Hippocampal formation (tissue), 2 donors: Measurements from ENCODE around the gene TNNC2.
"Not testable (repeated sequence)": the region's sequence is repeated elsewhere in the genome, so short reads cannot be mapped to it uniquely, and the experiment has no call there.

ENCODE experiments used
- DNase-seq, 2 donors: peaks; one replicate each; lab custom pipeline; 2025; lab: John Stamatoyannopoulos, UW

TNNC2 gene

DNA sequence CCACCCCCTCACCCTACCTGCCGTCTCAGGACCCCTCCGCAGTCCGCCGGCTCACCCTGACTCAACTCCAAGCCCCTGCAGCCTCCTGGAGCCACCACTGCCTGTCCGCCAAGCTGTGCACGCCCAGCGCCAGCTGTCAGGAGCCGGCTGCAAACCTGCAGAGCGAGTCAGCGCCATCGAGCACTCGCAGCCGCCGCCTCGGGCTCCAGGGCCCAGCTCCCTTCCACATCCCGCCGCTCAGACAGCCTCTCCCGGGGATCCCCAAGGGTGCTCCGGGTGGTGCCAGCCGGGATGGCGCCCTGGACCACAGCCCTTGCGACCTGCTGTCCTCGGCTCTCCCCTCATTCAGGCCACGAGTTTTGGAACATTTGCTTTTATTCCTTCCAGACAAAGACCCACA is 4.3 kb downstream of the TNNC2 start:
- DNase-seq, result no peak

DNA sequence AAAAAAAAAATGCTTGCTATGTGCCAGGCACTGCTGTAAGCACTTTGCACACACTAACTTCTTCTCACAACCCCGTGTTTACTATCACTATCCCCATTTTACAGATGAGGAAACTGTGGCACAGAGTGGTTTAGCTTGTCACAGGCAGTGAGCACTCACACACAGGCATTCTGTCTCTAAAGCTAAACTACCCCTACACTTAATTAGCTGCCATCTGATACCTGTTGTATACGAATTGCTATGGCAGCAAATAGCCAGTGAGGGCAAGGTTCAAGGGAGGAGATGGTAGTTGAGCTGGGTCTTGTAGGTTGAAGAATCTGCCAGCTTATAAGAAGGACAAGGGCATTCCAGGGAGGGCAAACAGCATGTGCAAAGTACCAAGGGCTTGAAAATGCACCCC is 5.2 kb downstream of the TNNC2 start:
- DNase-seq, result no peak

DNA sequence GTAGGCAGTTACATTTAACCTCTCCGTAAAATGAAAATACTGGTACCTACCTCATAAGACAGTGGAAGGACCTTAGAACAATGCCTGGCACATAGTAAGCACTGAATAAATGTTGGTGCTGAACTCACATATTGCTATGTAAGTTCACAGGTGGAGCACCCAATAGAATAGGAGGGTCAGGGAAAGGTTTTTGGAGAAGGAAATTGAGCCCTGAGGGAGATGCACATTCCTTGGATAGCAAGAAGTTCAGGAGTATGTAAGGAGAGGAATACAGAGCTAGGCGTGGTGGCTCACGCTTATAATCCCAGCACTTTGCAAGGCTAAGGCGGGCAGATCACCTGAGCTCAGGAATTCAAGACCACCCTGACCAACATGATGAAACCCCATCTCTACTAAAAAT is 7.6 kb downstream of the TNNC2 start:
- no peak for DNase-seq

DNA sequence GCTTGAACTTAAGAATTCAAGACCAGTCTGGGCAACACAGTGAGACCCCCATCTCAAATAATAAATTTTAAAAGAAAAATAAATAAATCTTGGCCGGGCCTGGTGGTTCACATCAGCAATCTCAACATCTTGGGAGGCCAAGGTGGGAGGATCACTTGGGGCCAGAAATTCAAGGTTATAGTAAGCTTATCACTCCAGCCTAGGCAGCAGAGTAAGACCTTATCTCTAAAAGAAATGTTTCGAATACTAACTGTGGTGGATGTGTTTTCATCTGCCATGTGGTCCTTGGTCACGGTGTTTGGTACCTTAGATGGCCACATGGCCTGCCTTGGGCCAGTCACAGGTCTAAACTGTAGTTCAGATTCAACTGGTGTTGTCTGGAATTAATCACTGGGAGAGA is 8.9 kb downstream of the TNNC2 start:
- no peak for DNase-seq

DNA sequence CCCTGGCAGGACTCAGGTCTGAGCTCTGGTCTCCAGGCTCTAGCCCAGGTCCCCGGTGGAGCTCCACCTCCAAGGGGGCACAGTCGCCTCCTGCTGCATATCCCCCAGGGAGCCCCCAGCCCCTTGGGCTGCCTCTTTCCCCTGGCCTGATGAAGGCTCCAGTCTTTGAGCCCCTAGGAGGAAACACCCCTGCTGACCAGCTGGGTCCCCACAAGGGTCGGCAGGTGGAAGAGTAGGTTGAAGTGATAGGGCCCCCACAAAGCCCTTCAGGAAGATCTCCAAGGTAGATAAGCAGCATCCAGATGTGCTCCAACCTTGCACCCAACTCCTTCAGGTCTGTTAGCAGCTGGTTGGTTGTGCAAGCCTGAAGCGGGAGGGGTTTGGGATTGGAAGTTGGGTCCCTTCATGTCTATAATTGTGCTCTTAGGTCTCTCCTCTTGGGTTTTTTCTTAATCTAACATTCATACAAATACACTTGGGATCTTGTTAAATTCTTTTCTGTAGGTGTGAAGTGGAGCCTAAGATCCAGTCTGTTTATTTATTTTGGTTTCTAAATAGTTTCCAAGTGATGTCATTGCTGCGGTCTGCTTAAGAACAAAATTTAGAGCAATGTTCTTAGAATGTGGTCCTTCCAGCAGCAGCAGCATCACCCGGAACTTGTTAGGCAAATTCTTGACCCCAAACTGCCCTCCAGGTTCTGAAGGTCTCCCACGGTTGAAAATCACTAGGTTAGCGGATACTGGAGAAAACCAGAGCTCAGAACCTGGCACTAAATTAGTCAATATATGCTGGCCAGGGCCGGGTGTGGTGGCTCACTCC is 9.5 kb downstream of the TNNC2 start:
- no peak for DNase-seq

DNA sequence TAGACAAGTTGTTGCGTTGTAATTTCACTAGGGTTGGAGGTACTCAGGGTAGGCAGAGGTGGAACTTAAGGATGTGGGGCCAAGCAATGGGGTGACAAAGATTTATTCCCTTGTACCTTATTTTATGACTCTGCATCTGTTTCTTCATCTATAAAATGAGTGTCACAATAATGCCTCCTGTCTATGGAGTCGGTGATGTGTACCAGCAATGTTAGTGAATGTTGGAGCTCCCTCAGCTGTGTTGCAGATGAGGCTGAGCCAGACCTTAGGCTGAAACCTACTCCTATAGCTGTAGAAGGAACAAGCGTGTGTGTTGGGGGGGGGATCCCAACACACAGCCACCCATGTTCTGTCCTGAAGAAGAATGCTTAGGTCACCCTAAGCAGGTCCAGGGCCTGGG is 10.2 kb downstream of the TNNC2 start:
- no peak for DNase-seq

DNA sequence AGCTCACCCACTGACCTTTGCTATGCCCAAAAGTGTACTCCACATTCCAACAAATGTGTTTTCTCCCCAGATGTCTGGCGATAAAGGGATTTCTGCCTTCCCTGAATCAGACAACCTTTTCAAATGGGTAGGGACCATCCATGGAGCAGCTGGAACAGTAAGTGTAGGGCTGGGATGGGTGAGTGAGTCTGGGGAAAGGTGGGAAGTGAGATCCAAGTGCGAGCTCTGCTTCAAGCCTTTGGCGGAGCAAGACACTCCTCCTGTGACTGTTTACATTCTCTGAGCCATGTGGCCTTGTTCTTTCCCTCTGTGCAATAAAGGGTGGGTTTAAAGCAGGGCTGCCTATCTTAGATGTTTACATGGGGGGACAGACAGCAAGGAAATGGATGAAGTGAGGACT is 12.8 kb downstream of the TNNC2 start:
- no peak for DNase-seq

DNA sequence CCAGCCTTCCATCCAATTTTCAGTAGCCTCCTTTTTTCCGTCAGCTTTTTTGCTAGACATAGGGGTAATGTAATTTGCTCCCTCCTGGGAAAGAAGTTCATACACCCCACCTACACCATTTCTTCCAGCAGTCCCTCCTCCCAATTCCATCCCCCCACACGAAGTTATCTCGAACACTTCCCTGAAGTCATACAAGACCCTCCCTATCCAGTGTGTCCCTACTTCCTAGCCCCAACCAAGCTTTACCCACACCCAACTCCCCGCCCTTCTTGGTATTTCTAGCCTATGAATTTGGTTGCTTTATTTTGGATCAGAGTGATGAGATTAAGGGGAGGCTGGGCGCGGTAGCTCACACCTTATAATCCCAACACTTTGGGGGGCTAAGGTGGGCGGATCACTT is 13.6 kb downstream of the TNNC2 start:
- no peak for DNase-seq

DNA sequence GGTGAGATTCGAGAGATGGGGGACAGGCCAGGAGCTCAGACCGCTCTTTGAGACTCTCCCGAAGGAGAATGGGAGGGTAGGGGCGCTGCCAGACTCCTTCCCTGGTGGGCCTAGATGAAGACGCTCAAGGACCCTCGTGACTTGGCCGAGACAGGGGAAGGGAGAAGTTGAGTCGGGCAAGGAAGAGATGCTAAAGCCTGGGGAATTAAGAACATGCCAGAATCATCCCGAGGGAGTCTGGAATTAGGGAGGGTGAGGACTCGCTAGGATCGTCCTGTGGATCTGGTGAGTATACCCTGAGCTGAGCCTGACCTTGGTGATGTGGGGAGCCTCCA is 14.1 kb downstream of the TNNC2 start:
- DNase-seq, result no peak

DNA sequence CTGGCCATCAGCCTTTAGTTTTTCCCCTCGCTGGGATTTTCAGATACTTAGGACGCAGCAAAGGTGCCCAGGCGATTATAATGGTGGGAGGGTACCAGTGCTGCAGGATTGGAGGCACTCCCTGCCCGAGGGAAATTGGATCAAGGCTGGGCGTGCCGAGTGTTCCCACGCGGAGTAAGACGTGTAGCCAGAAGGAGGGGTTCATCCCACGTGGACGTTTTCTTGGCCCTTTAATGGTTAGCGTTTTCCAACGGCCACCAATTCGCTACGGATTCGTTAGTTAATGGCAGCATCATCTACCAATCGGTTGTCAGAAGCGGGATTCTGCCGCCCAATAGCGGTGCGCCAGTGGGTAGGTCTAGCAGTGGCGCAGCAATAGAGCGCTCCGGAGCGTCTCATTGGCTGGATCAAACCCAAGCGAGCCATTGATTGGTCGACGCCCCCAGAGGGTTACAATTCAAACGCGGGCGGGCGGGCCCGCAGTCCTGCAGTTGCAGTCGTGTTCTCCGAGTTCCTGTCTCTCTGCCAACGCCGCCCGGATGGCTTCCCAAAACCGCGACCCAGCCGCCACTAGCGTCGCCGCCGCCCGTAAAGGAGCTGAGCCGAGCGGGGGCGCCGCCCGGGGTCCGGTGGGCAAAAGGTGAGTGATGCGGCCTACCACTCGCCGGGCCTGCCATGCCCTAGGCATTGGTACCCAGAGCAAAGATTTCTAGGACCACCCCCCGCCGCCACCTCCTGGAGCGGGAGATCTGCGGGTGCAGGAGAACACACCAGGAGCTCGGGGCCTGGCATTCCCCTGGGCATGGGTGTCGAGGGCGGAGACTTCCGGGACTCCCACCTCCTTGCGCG is 14.7 kb downstream of the TNNC2 start, which contains the start of gene UBE2C:
Gene UBE2C, plus strand, starts transcription at position 488 of the 849 bp plus-strand sequence. Its CDS starts 52 bp downstream, at position 540.
- peak; percentile 96 to 97 for DNase-seq

DNA sequence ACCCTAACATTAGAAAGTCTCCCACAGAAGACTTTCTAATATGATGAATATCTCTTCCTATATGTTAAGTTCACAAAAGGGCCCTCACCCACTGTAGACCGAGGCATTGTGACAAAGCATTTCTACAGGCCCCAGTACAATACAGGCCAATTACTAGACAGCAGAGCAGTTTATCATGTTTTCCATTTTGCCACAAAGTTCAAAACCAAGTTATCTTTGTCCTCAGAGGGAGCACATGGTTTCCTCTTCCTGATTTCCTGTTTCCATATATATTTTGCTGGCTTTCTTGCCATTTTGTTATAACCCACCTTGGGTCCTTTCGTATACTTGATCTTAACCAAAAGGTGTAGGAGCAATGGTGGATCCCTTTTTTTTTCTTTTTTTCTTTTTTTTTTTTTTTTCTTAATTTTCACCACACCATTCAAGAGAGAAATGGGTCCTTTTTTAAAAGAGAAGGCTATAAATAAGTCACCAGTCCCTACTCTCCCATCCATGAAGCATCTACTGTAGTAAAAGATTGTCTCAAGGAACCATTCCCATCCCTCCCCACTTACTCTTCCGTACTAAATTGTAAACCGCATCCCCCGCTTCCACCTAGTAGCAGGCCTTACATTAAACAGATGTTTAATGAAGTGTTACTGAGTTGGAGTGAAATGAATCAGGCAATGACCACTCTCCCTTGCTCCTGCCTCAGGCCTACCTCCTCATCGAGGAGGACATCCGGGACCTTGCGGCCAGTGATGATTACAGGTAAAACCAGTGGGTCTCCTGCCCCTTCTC is 16.7 kb downstream of the TNNC2 start:
- DNase-seq, result no peak

DNA sequence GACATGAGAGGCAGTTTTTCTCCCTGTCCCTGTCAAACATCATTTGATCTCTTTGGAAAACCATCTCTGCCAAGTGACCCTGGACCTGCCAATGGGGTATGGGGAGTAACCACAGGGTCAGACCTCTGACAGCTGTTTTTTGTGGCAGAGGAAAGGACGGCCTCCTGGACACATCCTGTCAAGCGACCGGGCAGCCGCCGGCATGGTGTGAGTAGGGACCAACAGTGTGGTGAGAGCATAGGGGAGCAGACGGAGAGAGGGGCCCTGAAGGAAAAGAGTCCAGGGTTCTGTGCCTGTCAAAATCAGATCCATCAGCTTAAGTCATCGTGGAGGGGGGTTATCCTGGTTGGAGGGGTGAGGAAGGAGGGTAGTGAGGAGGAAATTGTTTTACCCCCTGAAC is 25.3 kb downstream of the TNNC2 start:
- DNase-seq, result no peak

DNA sequence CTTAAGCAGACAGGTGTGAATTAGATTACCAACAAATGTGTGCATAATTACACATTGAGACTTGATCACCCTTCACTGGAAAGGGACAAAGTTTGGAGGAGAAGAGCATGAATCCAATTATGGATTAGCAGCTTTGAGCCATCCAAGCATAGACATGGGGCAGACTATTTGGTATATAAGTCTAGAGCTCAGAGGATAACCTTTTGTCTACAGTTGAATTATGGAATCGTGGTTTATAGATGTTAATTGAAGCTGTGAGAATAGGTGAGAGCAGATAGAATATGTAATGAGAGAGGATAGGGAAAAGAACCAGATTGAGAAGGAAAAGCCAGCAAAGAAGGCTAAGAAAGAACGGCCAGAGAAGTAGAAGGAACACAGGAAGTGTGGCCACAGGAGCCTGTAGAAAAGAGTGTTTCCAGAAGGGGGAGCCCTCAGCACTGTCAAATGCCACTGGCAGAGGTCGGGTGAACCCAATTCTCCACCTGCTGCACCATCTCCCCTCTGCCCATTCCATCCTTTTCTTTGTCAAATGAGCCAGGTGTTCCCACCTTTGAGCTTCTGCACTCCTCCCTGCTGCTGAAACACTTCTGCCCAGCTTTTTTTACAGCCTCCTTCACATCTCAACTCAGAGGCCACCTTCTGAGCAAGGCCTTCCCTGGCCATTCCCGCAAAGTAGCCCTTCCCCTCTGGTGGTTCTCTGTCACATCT is 28.0 kb downstream of the TNNC2 start:
- DNase-seq, result peak in 1 of 2 donors; percentile 10

DNA sequence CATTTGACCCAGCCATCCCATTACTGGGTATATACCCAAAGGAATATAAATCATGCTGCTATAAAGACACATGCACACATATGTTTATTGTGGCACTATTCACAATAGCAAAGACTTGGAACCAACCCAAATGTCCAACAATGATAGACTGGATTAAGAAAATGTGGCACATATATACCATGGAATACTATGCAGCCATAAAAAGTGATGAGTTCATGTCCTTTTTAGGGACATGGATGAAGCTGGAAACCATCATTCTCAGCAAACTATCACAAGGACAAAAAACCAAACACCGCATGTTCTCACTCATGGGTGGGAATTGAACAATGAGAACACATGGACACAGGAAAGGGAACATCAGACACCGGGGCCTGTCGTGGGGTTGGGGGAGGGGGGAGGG is 29.2 kb downstream of the TNNC2 start:
- not testable (repeated sequence) for DNase-seq

DNA sequence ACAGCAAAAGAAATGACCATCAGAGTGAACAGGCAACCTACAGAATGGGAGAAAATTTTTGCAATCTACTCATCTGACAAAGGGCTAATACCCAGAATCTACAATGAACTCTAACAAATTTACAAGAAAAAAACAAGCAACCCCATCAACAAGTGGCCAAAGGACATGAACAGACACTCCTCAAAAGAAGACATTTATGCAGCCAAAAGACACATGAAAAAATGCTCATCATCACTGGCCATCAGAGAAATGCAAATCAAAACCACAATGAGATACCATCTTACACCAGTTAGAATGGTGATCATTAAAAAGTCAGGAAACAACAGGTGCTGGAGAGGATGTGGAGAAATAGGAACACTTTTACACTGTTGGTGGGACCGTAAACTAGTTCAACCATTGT is 29.6 kb downstream of the TNNC2 start:
- DNase-seq, result not testable (repeated sequence)

DNA sequence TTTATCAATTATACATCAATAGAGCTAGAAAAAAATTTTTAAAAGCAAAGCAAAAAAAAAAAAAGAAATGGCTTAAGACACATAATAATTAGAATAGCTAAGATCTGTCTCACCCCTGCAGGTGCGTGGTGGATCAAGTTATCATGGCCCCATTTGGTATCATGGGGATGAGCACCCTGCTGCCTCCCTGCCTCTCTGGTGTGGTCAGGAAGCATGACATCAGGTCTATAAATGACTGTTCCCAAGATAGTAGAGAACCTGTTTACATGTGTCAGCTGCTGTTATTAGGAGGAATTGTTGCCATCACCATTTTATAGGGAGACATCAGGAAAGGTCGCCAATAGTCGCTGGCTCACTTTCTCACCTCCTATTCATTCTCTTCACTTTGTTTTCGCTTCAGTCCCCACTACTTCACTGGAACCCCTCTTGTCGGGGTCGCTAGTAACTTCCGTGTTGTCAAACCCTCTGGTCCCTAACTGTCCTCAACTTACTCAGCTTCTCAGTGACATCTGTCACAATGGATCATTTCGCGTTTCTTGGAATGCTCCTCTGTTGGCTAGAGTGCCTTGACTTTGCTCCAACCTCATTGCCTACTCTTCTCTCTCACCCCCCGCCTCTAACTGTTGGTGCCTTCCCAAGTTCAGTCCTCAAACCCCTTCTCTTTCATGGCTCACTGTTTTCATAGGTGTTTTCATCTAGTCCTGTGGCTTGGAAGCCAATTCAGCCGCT is 30.6 kb downstream of the TNNC2 start:
- no peak for DNase-seq

DNA sequence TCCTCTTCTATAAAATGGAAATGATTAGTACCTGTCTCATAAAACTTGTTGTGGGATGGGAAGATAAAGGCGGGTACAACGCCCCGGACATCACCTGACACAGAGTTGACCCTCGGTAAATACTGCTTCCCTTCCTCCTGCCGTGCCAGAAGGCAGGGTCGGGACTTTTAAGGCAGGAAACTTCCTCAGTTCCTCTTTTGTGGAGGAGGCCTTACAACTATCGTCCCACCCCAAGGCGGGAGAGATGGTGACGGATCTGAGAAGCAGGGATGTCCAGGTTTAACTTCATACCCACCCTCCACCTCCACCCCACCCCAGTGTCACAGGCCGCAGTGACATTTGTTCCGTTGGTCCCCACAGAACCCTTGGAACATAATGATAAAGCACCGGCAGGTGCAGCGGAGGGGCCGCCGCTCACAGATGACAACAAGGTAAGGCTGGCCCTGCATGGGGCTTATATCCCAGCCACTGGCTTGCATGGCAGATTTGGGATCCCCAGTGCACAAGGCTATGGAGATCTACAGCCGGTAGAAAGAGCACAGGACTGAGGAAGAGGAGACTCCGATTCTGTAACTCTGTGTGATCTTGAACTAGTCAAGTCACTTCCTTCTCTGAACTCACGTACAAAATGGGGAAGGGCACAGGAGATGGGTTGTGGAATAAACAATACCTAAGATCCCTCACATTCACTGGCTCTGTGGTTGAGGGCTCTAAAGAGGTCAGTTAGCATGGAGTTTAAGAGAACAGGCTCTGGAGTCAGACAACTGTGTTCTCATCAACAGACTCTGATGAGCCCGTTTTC is 34.6 kb downstream of the TNNC2 start:
- DNase-seq, result no peak

DNA sequence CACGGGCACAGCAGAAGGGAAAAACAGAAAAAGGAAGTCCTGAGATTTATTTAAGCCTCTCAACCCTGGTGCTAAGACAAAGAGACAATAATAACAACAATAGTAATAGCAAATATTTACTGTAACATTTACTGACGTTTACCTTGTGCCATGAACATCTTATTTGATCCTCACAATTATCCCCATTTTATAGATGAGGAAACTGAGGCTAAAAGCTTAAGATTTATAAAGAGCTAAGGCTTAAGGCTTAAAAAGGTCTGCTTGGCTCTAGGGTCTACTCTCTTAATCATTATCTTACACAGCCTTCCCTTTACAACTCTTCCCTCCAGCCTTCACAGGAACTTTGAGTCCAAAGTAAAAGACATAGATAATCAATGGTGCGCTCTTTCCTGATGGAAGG is 38.8 kb downstream of the TNNC2 start:
- DNase-seq, result no peak

DNA sequence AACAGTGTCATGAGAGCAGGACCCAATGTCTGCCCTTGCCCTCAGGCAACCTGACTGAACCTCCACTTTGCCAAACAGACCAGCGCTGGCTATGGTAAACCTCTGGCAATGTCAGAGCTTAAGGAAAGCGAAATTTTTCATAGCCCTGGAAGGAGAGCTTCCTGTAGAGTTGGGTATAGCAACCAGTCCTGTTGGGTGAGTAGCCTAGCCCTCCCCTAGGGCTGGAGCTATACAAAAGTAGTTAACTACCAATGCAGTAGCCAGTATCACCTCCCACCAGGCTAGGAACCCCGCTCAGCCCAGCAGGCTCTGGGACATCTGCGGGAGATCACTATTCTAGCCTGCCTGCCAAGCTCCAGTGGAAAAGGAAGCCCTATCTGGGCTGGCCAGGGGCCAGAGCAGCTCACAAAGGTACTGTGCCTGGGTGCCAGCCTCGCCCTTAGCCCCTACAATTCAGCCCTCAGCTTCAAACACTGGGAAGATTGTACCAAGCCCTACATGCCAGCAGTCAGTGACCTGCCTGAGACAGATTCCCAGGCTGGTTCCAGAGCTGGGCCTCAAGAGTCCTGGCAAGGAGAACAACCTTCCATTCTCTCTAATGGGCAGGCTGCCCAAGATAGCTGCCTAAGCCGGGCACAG is 43.3 kb downstream of the TNNC2 start:
- DNase-seq, result peak in 1 of 2 donors; percentile 28

DNA sequence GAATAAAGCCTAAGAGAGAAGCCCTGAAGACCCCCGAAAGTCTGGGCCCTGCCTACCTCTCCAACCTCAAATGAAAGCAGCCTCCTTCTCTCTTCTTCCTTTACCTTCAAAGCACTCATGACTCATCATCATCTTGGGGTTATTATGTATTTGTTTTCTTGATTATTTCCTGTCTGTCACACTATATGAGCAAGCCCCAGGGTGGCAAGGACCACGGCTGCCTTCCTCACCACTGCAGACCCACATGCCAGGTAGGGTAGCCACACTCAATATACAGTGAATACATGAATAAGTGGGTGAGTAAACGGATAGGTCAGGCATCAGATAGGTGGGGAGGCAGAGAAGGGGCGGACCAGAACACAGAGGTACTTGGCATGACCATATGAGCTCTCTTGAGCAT is 44.2 kb downstream of the TNNC2 start:
- DNase-seq, result no peak
